ENCODE results near the gene HNF4A. TPM values are rescaled to one million over a fixed set of nuclear protein-coding genes. Genes with fewer than 3 reads are reported as not detected.
A peak's percentile ranks its signal among the peaks of the same experiment; 100 is the strongest.

HNF4A gene
- total RNA-seq, 1 donor = not detected

GRCh38 chr20:44475372-44475693 is 119.8 kb downstream of the HNF4A start:
- H3K9me3 ChIP-seq (ENCODE audit: low read depth, low read length) = no peaks in the 10 kb centered on the region
- peaks cover 19% of the 10 kb centered on the region for H3K4me1 ChIP-seq (ENCODE audit: insufficient read depth, low read length)
- H3K36me3 ChIP-seq (ENCODE audit: insufficient read depth, low read length) = peaks cover 3% of the 10 kb centered on the region
- peaks cover 29% of the 10 kb centered on the region for H3K79me2 ChIP-seq (ENCODE audit: insufficient read depth, low read length)
- TF ChIP-seq, protein P1, sequence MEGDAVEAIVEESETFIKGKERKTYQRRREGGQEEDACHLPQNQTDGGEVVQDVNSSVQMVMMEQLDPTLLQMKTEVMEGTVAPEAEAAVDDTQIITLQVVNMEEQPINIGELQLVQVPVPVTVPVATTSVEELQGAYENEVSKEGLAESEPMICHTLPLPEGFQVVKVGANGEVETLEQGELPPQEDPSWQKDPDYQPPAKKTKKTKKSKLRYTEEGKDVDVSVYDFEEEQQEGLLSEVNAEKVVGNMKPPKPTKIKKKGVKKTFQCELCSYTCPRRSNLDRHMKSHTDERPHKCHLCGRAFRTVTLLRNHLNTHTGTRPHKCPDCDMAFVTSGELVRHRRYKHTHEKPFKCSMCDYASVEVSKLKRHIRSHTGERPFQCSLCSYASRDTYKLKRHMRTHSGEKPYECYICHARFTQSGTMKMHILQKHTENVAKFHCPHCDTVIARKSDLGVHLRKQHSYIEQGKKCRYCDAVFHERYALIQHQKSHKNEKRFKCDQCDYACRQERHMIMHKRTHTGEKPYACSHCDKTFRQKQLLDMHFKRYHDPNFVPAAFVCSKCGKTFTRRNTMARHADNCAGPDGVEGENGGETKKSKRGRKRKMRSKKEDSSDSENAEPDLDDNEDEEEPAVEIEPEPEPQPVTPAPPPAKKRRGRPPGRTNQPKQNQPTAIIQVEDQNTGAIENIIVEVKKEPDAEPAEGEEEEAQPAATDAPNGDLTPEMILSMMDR (IDR thresholded peaks at IDR 0.05; ENCODE audit: extremely low read depth, low read depth, low read length) = no peak
- peak overlapping the region; percentile 93 for H3K4me3 ChIP-seq (ENCODE audit: insufficient read depth, low read length)
- peak overlapping the region; percentile 92 for H2AFZ ChIP-seq (ENCODE audit: low read length)
- H3K27me3 ChIP-seq (ENCODE audit: insufficient read depth, low read length) = no peaks in the 10 kb centered on the region
- DNase-seq (ENCODE audit: insufficient read length, low spot score, missing footprints) = no peak
- peak overlapping the region; percentile 92 for H3K27ac ChIP-seq (ENCODE audit: low read depth, low read length)
- H4K20me1 ChIP-seq (ENCODE audit: insufficient read depth, low read length) = no peaks in the 10 kb centered on the region
- H3K4me2 ChIP-seq (ENCODE audit: insufficient read depth, low read length) = peak overlapping the region; percentile 97

- peaks cover 29% of the 10 kb centered on the region for H3K79me2 ChIP-seq (ENCODE audit: insufficient read depth, low read length)
- H3K9me3 ChIP-seq (ENCODE audit: low read depth, low read length) = no peaks in the 10 kb centered on the region
- no peaks in the 10 kb centered on the region for H4K20me1 ChIP-seq (ENCODE audit: insufficient read depth, low read length)
- peaks cover 19% of the 10 kb centered on the region for H3K4me1 ChIP-seq (ENCODE audit: insufficient read depth, low read length)
- H3K27ac ChIP-seq (ENCODE audit: low read depth, low read length) = peak within 1 kb of the TSS; percentile 92
- H2AFZ ChIP-seq (ENCODE audit: low read length) = peak within 1 kb of the TSS; percentile 92
- H3K27me3 ChIP-seq (ENCODE audit: insufficient read depth, low read length) = no peaks in the 10 kb centered on the region
- DNase-seq (ENCODE audit: insufficient read length, low spot score, missing footprints) = peak; percentile 97
- H3K36me3 ChIP-seq (ENCODE audit: insufficient read depth, low read length) = peaks cover 8% of the 10 kb centered on the region
- TF ChIP-seq, protein P1 (IDR thresholded peaks at IDR 0.05; ENCODE audit: extremely low read depth, low read depth, low read length) = peak; percentile 17
- H3K4me3 ChIP-seq (ENCODE audit: insufficient read depth, low read length) = peak within 1 kb of the TSS; percentile 93
- H3K4me2 ChIP-seq (ENCODE audit: insufficient read depth, low read length) = peak within 1 kb of the TSS; percentile 97
Observed at GRCh38 chr20:44475694-44476560, 120.4 kb downstream of the HNF4A start, which contains the start of gene TTPAL. Gene TTPAL (plus strand): TSS chr20:44475874. CDS start chr20:44480000, 4,126 bp downstream.

- Histone ChIP-seq H4K20me1 (ENCODE audit: insufficient read depth, low read length) (no peaks in the 10 kb centered on the region), H3K79me2 (ENCODE audit: insufficient read depth, low read length) (peaks cover 29% of the 10 kb centered on the region), H2AFZ (ENCODE audit: low read length) (no peak overlapping the region), H3K4me1 (ENCODE audit: insufficient read depth, low read length) (peaks cover 19% of the 10 kb centered on the region), H3K4me3 (ENCODE audit: insufficient read depth, low read length) (no peak overlapping the region), H3K27me3 (ENCODE audit: insufficient read depth, low read length) (no peaks in the 10 kb centered on the region), H3K36me3 (ENCODE audit: insufficient read depth, low read length) (peaks cover 16% of the 10 kb centered on the region), H3K4me2 (ENCODE audit: insufficient read depth, low read length) (peak overlapping the region; percentile 97), H3K9me3 (ENCODE audit: low read depth, low read length) (no peaks in the 10 kb centered on the region), H3K27ac (ENCODE audit: low read depth, low read length) (no peak overlapping the region)
- no peak for DNase-seq (ENCODE audit: insufficient read length, low spot score, missing footprints)
- TF ChIP-seq, protein P1 (IDR thresholded peaks at IDR 0.05; ENCODE audit: extremely low read depth, low read depth, low read length) = no peak
Observed at GRCh38 chr20:44477151-44477550, 121.7 kb downstream of the HNF4A start.

- H3K27me3 ChIP-seq (ENCODE audit: insufficient read depth, low read length) = no peaks in the 10 kb centered on the region
- no peak overlapping the region for H3K4me3 ChIP-seq (ENCODE audit: insufficient read depth, low read length)
- H3K9me3 ChIP-seq (ENCODE audit: low read depth, low read length) = no peaks in the 10 kb centered on the region
- H3K27ac ChIP-seq (ENCODE audit: low read depth, low read length) = no peak overlapping the region
- no peak overlapping the region for H3K4me2 ChIP-seq (ENCODE audit: insufficient read depth, low read length)
- H3K79me2 ChIP-seq (ENCODE audit: insufficient read depth, low read length) = peaks cover 29% of the 10 kb centered on the region
- peaks cover 19% of the 10 kb centered on the region for H3K4me1 ChIP-seq (ENCODE audit: insufficient read depth, low read length)
- no peaks in the 10 kb centered on the region for H4K20me1 ChIP-seq (ENCODE audit: insufficient read depth, low read length)
- H2AFZ ChIP-seq (ENCODE audit: low read length) = no peak overlapping the region
- DNase-seq (ENCODE audit: insufficient read length, low spot score, missing footprints) = no peak
- TF ChIP-seq, protein P1 (IDR thresholded peaks at IDR 0.05; ENCODE audit: extremely low read depth, low read depth, low read length) = no peak
- peaks cover 23% of the 10 kb centered on the region for H3K36me3 ChIP-seq (ENCODE audit: insufficient read depth, low read length)
Observed at GRCh38 chr20:44478206-44478605, 122.7 kb downstream of the HNF4A start.
